Colonic mucosa (tissue), 4 donors: ENCODE data around the gene ARHGAP32. TPM values are rescaled to one million over a fixed set of nuclear protein-coding genes. Genes with fewer than 3 reads are reported as not detected.

Experiments
- DNase-seq: peaks from one replicate; pipeline ENCODE4 v3.0.0-alpha.2; 2020
- H3K27ac ChIP-seq: fragments of 200-600 bp; one replicate; pipeline ENCODE4 v1.8.0; 2021
- H3K27me3 ChIP-seq: fragments of 200-600 bp; one replicate; pipeline ENCODE4 v1.8.0; 2021
- H3K36me3 ChIP-seq: fragments of 200-600 bp; one replicate; pipeline ENCODE4 v1.8.0; 2021
- H3K4me1 ChIP-seq: fragments of 200-600 bp; one replicate; pipeline ENCODE4 v1.8.0; 2021; ENCODE audit warnings: mild to moderate bottlenecking
- H3K4me3 ChIP-seq: fragments of 200-600 bp; one replicate; pipeline ENCODE4 v1.8.0; 2021
- H3K9ac ChIP-seq, 2 donors: one replicate each; pipeline ENCODE4 v1.7.0; 2013; ENCODE audit warnings: control low read depth in 2 of 2, low read depth in 2 of 2, low read length in 2 of 2
- H3K9me3 ChIP-seq: fragments of 200-600 bp; one replicate; pipeline ENCODE4 v1.8.0; 2021
- intact Hi-C: fragments of 100-400 bp; cut with DNase I; formaldehyde crosslinking; loops from one replicate; pipeline ENCODE4 v1.14.1; 2022
- total RNA-seq, 2 donors: library from RNA; stranded (reverse); fragmentation: NEBNext Ultra II Directional in 1 of 2; extraction: Animal tissue kit (Norgen Biotek cat#: 25700) in 1 of 2; gene quantifications; one replicate each; pipeline ENCODE4 v1.2.1, GENCODE V29; 2021
- TF ChIP-seq, protein P1 (sequence below): fragments of 200-600 bp; IDR thresholded peaks from one replicate; pipeline ENCODE4 v1.8.0; 2022; ENCODE audit warnings: antibody characterized with exemption, mild to moderate bottlenecking
- donor health status: healthy.
- donor health status: DM: no; HTN: no; CAD: no.
- donor health status: DM: no; HTN: no; CAD: no.

Gene ARHGAP32
- total RNA-seq, 2 donors from 2014 or later = 52.6 to 65.7 TPM

DNA sequence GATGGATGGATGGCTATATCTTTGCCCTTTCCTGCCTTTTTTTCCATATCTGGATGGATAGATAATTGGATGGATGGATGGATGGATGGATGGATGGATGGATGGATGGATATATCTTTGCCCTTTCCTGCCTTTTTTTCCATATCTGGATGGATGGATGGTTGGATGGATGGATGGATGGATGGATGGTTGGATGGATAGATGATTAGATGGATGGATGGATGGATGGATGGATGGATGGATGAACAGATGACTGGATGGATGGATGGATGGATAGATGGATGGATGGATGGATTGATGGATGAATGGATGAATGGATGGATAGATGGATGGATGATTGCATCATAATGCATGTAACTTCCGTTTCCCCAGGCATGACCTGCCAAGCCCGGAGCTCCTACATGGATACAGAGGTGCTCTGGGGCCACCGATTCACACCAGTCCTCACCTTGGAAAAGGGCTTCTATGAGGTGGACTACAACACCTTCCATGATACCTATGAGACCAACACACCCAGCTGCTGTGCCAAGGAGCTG, 276.0 kb downstream of the ARHGAP32 start:
- DNase-seq = no peak
- Histone ChIP-seq H3K36me3 (no peaks in the 10 kb centered on the region), H3K4me3 (no peak overlapping the region), H3K9ac (no peak overlapping the region), H3K4me1 (no peaks in the 10 kb centered on the region), H3K9me3 (no peaks in the 10 kb centered on the region), H3K27me3 (no peaks in the 10 kb centered on the region), H3K27ac (no peak overlapping the region)
- TF ChIP-seq, protein P1, sequence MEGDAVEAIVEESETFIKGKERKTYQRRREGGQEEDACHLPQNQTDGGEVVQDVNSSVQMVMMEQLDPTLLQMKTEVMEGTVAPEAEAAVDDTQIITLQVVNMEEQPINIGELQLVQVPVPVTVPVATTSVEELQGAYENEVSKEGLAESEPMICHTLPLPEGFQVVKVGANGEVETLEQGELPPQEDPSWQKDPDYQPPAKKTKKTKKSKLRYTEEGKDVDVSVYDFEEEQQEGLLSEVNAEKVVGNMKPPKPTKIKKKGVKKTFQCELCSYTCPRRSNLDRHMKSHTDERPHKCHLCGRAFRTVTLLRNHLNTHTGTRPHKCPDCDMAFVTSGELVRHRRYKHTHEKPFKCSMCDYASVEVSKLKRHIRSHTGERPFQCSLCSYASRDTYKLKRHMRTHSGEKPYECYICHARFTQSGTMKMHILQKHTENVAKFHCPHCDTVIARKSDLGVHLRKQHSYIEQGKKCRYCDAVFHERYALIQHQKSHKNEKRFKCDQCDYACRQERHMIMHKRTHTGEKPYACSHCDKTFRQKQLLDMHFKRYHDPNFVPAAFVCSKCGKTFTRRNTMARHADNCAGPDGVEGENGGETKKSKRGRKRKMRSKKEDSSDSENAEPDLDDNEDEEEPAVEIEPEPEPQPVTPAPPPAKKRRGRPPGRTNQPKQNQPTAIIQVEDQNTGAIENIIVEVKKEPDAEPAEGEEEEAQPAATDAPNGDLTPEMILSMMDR = no peak
- intact Hi-C loops = no loop called here

DNA sequence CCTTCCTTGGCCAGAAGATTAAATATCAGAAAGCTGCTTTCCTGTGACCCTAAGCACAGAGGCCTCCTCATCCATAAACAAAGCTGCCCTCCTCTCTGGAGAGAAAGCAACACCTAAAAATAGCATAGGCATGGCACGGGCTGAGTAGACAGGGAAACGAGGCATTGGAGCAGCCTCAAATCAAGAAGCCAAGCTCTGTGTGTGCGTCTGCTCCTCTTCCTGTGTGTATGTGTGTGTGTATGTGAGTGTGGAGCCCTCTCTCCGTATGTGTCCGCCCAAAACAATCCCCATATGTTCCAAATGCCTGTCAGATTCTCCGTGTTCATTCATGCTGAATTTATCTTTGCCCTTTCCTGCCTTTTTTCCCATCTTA, 277.0 kb downstream of the ARHGAP32 start:
- TF ChIP-seq, protein P1 = no peak

More for the DNA sequence above, 277.0 kb downstream of the ARHGAP32 start:
- Histone ChIP-seq H3K9me3 (no peaks in the 10 kb centered on the region), H3K4me1 (no peaks in the 10 kb centered on the region), H3K27me3 (no peaks in the 10 kb centered on the region), H3K4me3 (no peak overlapping the region), H3K27ac (no peak overlapping the region), H3K36me3 (no peaks in the 10 kb centered on the region), H3K9ac (no peak overlapping the region)
- no peak for DNase-seq
- intact Hi-C loops = no loop called here

Other genes with a start within 250 kb of the ARHGAP32 start
- under 1 TPM; 0.12 to 0.19 TPM for gene TP53AIP1, start 249.5 kb downstream of the ARHGAP32 start, total RNA-seq
- gene BARX2, start 183.5 kb upstream of the ARHGAP32 start, total RNA-seq = 10 to 100 TPM; 19.0 to 23.9 TPM